ENCODE results near the gene IFNA13.

IFNA13 gene

GRCh38 chr9:21402386-21403251 is 34.8 kb upstream of the IFNA13 start:
- H3K14ac ChIP-seq (ENCODE audit: low read length in 2 of 2): no peak overlapping the region
- peaks cover 0 to 11% of the 10 kb centered on the region in 2 experiments for H3K27me3 ChIP-seq (ENCODE audit: control insufficient read depth in 1 of 2, insufficient read depth in 1 of 2, low read length in 2 of 2)
- no peak for DNase-seq
- H2BK12ac ChIP-seq (ENCODE audit: low read length in 2 of 2): no peak overlapping the region
- H2BK15ac ChIP-seq (ENCODE audit: low read depth, poor library complexity, severe bottlenecking): no peak overlapping the region
- H3K27ac ChIP-seq (ENCODE audit: low read length, poor library complexity, severe bottlenecking): no peak overlapping the region
- H3K36me3 ChIP-seq (ENCODE audit: control insufficient read depth in 1 of 2, insufficient read depth in 2 of 2, low read depth in 1 of 2, low read length in 2 of 2): no peaks in the 10 kb centered on the region
- no peak overlapping the region for H4K91ac ChIP-seq (ENCODE audit: low read length)
- no peak overlapping the region for H3K18ac ChIP-seq (ENCODE audit: low read depth in 1 of 2, low read length in 2 of 2)
- H4K8ac ChIP-seq (ENCODE audit: low read length): no peak overlapping the region
- H2AFZ ChIP-seq (ENCODE audit: low read depth, low read length): no peak overlapping the region
- no peaks in the 10 kb centered on the region for H3K9me3 ChIP-seq (ENCODE audit: control insufficient read depth, low read length)
- peak overlapping the region; percentile 39 to 86 for H3K4me3 ChIP-seq (ENCODE audit: insufficient read depth in 1 of 2, low read depth in 1 of 2, low read length in 2 of 2)
- H2AK5ac ChIP-seq (ENCODE audit: low read length, severe bottlenecking): no peak overlapping the region
- H3K4me1 ChIP-seq (ENCODE audit: control insufficient read depth, insufficient read depth, low read depth, low read length): peaks cover 5% of the 10 kb centered on the region
- peak overlapping the region; percentile 86 for H3K4me2 ChIP-seq (ENCODE audit: low read length, poor library complexity, severe bottlenecking)
- H2BK120ac ChIP-seq (ENCODE audit: low read depth, low read length): no peak overlapping the region
- H3K23ac ChIP-seq (ENCODE audit: low read length in 2 of 2): no peak overlapping the region
- no peaks in the 10 kb centered on the region for H3K79me1 ChIP-seq (replicated peaks; ENCODE audit: low read length, poor library complexity, severe bottlenecking)
- 4% methylated on average over 53 of the region's 53 CpGs for WGBS
- no peak overlapping the region for H2BK5ac ChIP-seq (ENCODE audit: low read depth, low read length, poor library complexity, severe bottlenecking)
- peak overlapping the region; percentile 81 for H3K9ac ChIP-seq (ENCODE audit: low read length)
- H3K4ac ChIP-seq (ENCODE audit: low read depth in 1 of 2, low read length in 2 of 2): no peak overlapping the region

- WGBS: 80% methylated on average over 3 of the region's 3 CpGs
- H3K27me3 ChIP-seq (ENCODE audit: control insufficient read depth in 1 of 2, insufficient read depth in 1 of 2, low read length in 2 of 2): peaks cover 0 to 17% of the 10 kb centered on the region in 2 experiments
- no peak overlapping the region for H3K4me2 ChIP-seq (ENCODE audit: low read length, poor library complexity, severe bottlenecking)
- no peak for DNase-seq
- H2AFZ ChIP-seq (ENCODE audit: low read depth, low read length): no peak overlapping the region
- H3K4ac ChIP-seq (ENCODE audit: low read depth in 1 of 2, low read length in 2 of 2): no peak overlapping the region
- no peak overlapping the region for H4K91ac ChIP-seq (ENCODE audit: low read length)
- no peak overlapping the region for H2BK12ac ChIP-seq (ENCODE audit: low read length in 2 of 2)
- no peak overlapping the region for H3K4me3 ChIP-seq (ENCODE audit: insufficient read depth in 1 of 2, low read depth in 1 of 2, low read length in 2 of 2)
- no peak overlapping the region for H4K8ac ChIP-seq (ENCODE audit: low read length)
- H3K27ac ChIP-seq (ENCODE audit: low read length, poor library complexity, severe bottlenecking): no peak overlapping the region
- no peak overlapping the region for H2BK5ac ChIP-seq (ENCODE audit: low read depth, low read length, poor library complexity, severe bottlenecking)
- no peak overlapping the region for H2AK5ac ChIP-seq (ENCODE audit: low read length, severe bottlenecking)
- H2BK120ac ChIP-seq (ENCODE audit: low read depth, low read length): no peak overlapping the region
- no peaks in the 10 kb centered on the region for H3K9me3 ChIP-seq (ENCODE audit: control insufficient read depth, low read length)
- H3K14ac ChIP-seq (ENCODE audit: low read length in 2 of 2): no peak overlapping the region
- H3K9ac ChIP-seq (ENCODE audit: low read length): no peak overlapping the region
- H3K79me1 ChIP-seq (replicated peaks; ENCODE audit: low read length, poor library complexity, severe bottlenecking): no peaks in the 10 kb centered on the region
- no peaks in the 10 kb centered on the region for H3K36me3 ChIP-seq (ENCODE audit: control insufficient read depth in 1 of 2, insufficient read depth in 2 of 2, low read depth in 1 of 2, low read length in 2 of 2)
- no peak overlapping the region for H2BK15ac ChIP-seq (ENCODE audit: low read depth, poor library complexity, severe bottlenecking)
- no peak overlapping the region for H3K23ac ChIP-seq (ENCODE audit: low read length in 2 of 2)
- H3K18ac ChIP-seq (ENCODE audit: low read depth in 1 of 2, low read length in 2 of 2): no peak overlapping the region
- peaks cover 8% of the 10 kb centered on the region for H3K4me1 ChIP-seq (ENCODE audit: control insufficient read depth, insufficient read depth, low read depth, low read length)
Measured at GRCh38 chr9:21399956-21400355, 32.1 kb upstream of the IFNA13 start.

- no peak overlapping the region for H3K18ac ChIP-seq (ENCODE audit: low read depth in 1 of 2, low read length in 2 of 2)
- H3K27ac ChIP-seq (ENCODE audit: low read length, poor library complexity, severe bottlenecking): no peak overlapping the region
- H2BK12ac ChIP-seq (ENCODE audit: low read length in 2 of 2): no peak overlapping the region
- H3K36me3 ChIP-seq (ENCODE audit: control insufficient read depth in 1 of 2, insufficient read depth in 2 of 2, low read depth in 1 of 2, low read length in 2 of 2): no peaks in the 10 kb centered on the region
- WGBS: 100% methylated on average over 1 of the region's 5 CpGs
- H3K4ac ChIP-seq (ENCODE audit: low read depth in 1 of 2, low read length in 2 of 2): no peak overlapping the region
- peaks cover 0 to 17% of the 10 kb centered on the region in 2 experiments for H3K27me3 ChIP-seq (ENCODE audit: control insufficient read depth in 1 of 2, insufficient read depth in 1 of 2, low read length in 2 of 2)
- no peak overlapping the region for H3K4me3 ChIP-seq (ENCODE audit: insufficient read depth in 1 of 2, low read depth in 1 of 2, low read length in 2 of 2)
- no peak for DNase-seq
- H2AFZ ChIP-seq (ENCODE audit: low read depth, low read length): no peak overlapping the region
- no peak overlapping the region for H2BK5ac ChIP-seq (ENCODE audit: low read depth, low read length, poor library complexity, severe bottlenecking)
- H3K4me2 ChIP-seq (ENCODE audit: low read length, poor library complexity, severe bottlenecking): no peak overlapping the region
- H2BK120ac ChIP-seq (ENCODE audit: low read depth, low read length): no peak overlapping the region
- H2AK5ac ChIP-seq (ENCODE audit: low read length, severe bottlenecking): no peak overlapping the region
- no peak overlapping the region for H3K9ac ChIP-seq (ENCODE audit: low read length)
- H4K8ac ChIP-seq (ENCODE audit: low read length): no peak overlapping the region
- no peaks in the 10 kb centered on the region for H3K79me1 ChIP-seq (replicated peaks; ENCODE audit: low read length, poor library complexity, severe bottlenecking)
- H3K23ac ChIP-seq (ENCODE audit: low read length in 2 of 2): no peak overlapping the region
- H4K91ac ChIP-seq (ENCODE audit: low read length): no peak overlapping the region
- no peak overlapping the region for H3K14ac ChIP-seq (ENCODE audit: low read length in 2 of 2)
- no peaks in the 10 kb centered on the region for H3K9me3 ChIP-seq (ENCODE audit: control insufficient read depth, low read length)
- H2BK15ac ChIP-seq (ENCODE audit: low read depth, poor library complexity, severe bottlenecking): no peak overlapping the region
- peaks cover 8% of the 10 kb centered on the region for H3K4me1 ChIP-seq (ENCODE audit: control insufficient read depth, insufficient read depth, low read depth, low read length)
Measured at GRCh38 chr9:21398955-21399489, 31.2 kb upstream of the IFNA13 start.

Data from mesenchymal stem cell (in vitro differentiated cells and primary cell).